K562 (cell line): Measurements from ENCODE around the gene UQCR11. TPM values are rescaled to one million over a fixed set of nuclear protein-coding genes. Genes with fewer than 3 reads are reported as not detected.

Source experiments
- BDP1 ChIP-seq: IDR thresholded peaks from 3 replicates; pipeline ENCODE4 v1.6.1; 2011; ENCODE audit not compliant: insufficient read length, insufficient read depth
- CBFB ChIP-seq: sonication (generic); formaldehyde crosslinking; IDR thresholded peaks from 2 replicates; pipeline ENCODE4 v1.4.0; 2020; ENCODE audit warnings: mild to moderate bottlenecking, missing genetic modification reagents
- DDX20 ChIP-seq: fragments of 450-650 bp; IDR thresholded peaks from 2 replicates; pipeline ENCODE4 v1.6.1; 2016; ENCODE audit warnings: missing genetic modification characterization, low read depth, mild to moderate bottlenecking, missing compliant biosample characterization, moderate library complexity
- ERF ChIP-seq: fragments of 450-650 bp; formaldehyde crosslinking; IDR thresholded peaks from 2 replicates; pipeline ENCODE4 v1.4.0; 2020; ENCODE audit warnings: mild to moderate bottlenecking, mixed read lengths
- GABPB1 ChIP-seq: sonication (generic); formaldehyde crosslinking; IDR thresholded peaks from 2 replicates; pipeline ENCODE4 v1.8.0; 2022; ENCODE audit warnings: mild to moderate bottlenecking, missing genetic modification reagents
- KDM4B ChIP-seq, 2 experiments: fragments of 450-650 bp in 1 of 2; sonication (generic) in 1 of 2; IDR thresholded peaks; 2 replicates each; pipeline ENCODE4 v1.6.1; 2016 to 2017; ENCODE audit warnings: borderline replicate concordance in 2 of 2, antibody characterized with exemption in 1 of 2, low read depth in 1 of 2, mild to moderate bottlenecking in 1 of 2
- MCM5 ChIP-seq: fragments of 450-650 bp; IDR thresholded peaks from 2 replicates; pipeline ENCODE4 v1.6.1; 2016; ENCODE audit warnings: low read depth
- NONO ChIP-seq, 2 experiments: fragments of 200-400 bp in 1 of 2; fragments of 450-650 bp in 1 of 2; formaldehyde crosslinking in 1 of 2; IDR thresholded peaks; 2 replicates each; pipeline ENCODE4 v1.6.1; 2017; ENCODE audit warnings: low read depth in 2 of 2, mild to moderate bottlenecking in 2 of 2, moderate library complexity in 2 of 2, low read length in 1 of 2
- RBFOX2 ChIP-seq: fragments of 200-400 bp; formaldehyde crosslinking; IDR thresholded peaks from 2 replicates; pipeline ENCODE4 v1.6.1; 2017; ENCODE audit warnings: low read depth, mild to moderate bottlenecking, low read length, moderate library complexity
- SIRT6 ChIP-seq: IDR thresholded peaks from one replicate; pipeline ENCODE4 v1.6.1; 2012; ENCODE audit warnings: low read depth, mild to moderate bottlenecking, control low read depth, inconsistent platforms, low read length, moderate library complexity
- SRSF1 ChIP-seq: fragments of 200-400 bp; formaldehyde crosslinking; IDR thresholded peaks from 2 replicates; pipeline ENCODE4 v1.6.1; 2017; ENCODE audit warnings: mild to moderate bottlenecking, low read depth, low read length, moderate library complexity
- STAT5A ChIP-seq: IDR thresholded peaks from 2 replicates; pipeline ENCODE4 v1.6.1; 2012; ENCODE audit warnings: low read length, inconsistent platforms, borderline replicate concordance
- TAL1 ChIP-seq: fragments of 450-650 bp; IDR thresholded peaks from 2 replicates; pipeline ENCODE4 v1.6.1; 2016; ENCODE audit warnings: mild to moderate bottlenecking
- TGIF2 ChIP-seq: sonication (generic); formaldehyde crosslinking; IDR thresholded peaks from 2 replicates; pipeline ENCODE4 v1.8.1; 2022; ENCODE audit warnings: mild to moderate bottlenecking, missing genetic modification reagents, moderate library complexity
- XRCC5 ChIP-seq: fragments of 200-400 bp; formaldehyde crosslinking; IDR thresholded peaks from 2 replicates; pipeline ENCODE4 v1.6.1; 2017; ENCODE audit warnings: low read depth, mild to moderate bottlenecking, low read length
- ZNF316 ChIP-seq: fragments of 450-650 bp; IDR thresholded peaks from 2 replicates; pipeline ENCODE4 v1.6.1; 2016
- polyA plus RNA-seq, 8 experiments: library from polyadenylated mRNA; depleted of rRNA in 4 of 8; stranded (reverse) in 5 of 8; unstranded in 3 of 8; fragments of >200 nt; fragmentation: Nextera tagmentation in 2 of 8; fragmentation: Illumina TruSeq in 1 of 8; extraction: Ambion mirVana in 2 of 8; extraction: Trizol in 1 of 8; gene quantifications; 2 replicates each; pipeline versions ENCODE4 v1.2.1 to v1.2.3, GENCODE V29; 2011 to 2014; ENCODE audit warnings: inconsistent platforms in 1 of 8, missing spikeins in 1 of 8
- total RNA-seq, 7 experiments: library from RNA; depleted of rRNA in 6 of 7; stranded (reverse); fragments of >200 nt in 6 of 7; fragmentation: Illumina TruSeq in 2 of 7; extraction: Trizol in 2 of 7; gene quantifications; 2 replicates each; pipeline versions ENCODE4 v1.2.1 to v1.2.3, GENCODE V29; 2011 to 2021; ENCODE audit warnings: low replicate concordance in 1 of 7
- TF ChIP-seq, protein P1 (sequence below), 3 experiments: fragments of 200-800 bp in 1 of 3; fragments of 250-450 bp in 1 of 3; fragments of 450-650 bp in 1 of 3; sonication (Bioruptor Pico) in 1 of 3; sonication (Bioruptor generic) in 1 of 3; formaldehyde crosslinking in 1 of 3; IDR thresholded peaks; 2 replicates each; pipeline versions ENCODE4 v1.6.1 to v1.8.0; 2016 to 2022; ENCODE audit warnings: mild to moderate bottlenecking in 2 of 3, missing genetic modification characterization in 2 of 3, missing compliant biosample characterization in 1 of 3, moderate library complexity in 1 of 3
- TF ChIP-seq, protein P2 (sequence below): sonication (generic); formaldehyde crosslinking; IDR thresholded peaks from 2 replicates; pipeline ENCODE4 v1.4.0; 2020; ENCODE audit warnings: mild to moderate bottlenecking, missing genetic modification reagents
- TF ChIP-seq, protein P3 (sequence below): fragments of 450-650 bp; IDR thresholded peaks from 2 replicates; pipeline ENCODE4 v1.7.0; 2016; ENCODE audit warnings: borderline replicate concordance

The UQCR11 gene
- total and polyA plus RNA-seq, 9 of the 15 experiments (the other 6 are each of a cell fraction or from before 2014, with no cell fraction given): 57.6 to 394 (median 259) TPM

DNA sequence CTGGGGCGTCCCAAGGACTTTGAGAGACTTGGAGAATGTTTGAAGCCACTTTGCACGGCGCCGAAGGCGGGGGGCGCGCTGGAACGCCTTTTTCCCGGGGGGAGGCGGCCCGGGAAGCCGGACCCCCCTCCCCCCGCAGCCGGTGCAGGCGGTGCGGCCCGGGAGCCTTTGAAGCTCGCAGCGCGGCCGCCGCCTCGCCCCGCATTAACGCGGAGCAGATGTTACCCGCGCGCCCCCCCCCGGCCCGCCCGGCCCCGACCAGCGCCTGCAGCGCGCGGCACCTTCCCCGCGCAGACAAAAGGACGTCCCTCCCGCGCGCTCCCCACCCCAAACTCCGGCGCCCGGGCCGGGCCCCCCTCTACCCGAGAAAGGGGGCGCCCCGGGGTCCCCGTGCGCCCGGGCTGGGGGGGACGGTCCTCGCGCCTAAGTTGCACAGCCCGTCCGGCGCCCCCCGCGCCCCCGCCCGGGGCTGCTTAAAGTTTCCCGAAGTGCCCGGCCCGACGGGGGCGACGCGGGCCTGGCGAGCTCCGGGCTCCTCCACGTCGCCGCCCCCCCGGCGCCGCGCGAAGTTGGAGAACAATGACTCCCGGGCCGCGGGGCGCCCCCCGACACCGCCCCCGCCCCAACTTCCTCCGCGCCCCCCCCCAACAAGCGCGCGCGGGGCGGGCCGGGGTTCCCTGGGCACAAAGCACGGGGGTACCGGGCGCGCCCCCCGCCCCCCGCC is 46.5 kb upstream of the UQCR11 start (continued):
- TF ChIP-seq, protein P1, sequence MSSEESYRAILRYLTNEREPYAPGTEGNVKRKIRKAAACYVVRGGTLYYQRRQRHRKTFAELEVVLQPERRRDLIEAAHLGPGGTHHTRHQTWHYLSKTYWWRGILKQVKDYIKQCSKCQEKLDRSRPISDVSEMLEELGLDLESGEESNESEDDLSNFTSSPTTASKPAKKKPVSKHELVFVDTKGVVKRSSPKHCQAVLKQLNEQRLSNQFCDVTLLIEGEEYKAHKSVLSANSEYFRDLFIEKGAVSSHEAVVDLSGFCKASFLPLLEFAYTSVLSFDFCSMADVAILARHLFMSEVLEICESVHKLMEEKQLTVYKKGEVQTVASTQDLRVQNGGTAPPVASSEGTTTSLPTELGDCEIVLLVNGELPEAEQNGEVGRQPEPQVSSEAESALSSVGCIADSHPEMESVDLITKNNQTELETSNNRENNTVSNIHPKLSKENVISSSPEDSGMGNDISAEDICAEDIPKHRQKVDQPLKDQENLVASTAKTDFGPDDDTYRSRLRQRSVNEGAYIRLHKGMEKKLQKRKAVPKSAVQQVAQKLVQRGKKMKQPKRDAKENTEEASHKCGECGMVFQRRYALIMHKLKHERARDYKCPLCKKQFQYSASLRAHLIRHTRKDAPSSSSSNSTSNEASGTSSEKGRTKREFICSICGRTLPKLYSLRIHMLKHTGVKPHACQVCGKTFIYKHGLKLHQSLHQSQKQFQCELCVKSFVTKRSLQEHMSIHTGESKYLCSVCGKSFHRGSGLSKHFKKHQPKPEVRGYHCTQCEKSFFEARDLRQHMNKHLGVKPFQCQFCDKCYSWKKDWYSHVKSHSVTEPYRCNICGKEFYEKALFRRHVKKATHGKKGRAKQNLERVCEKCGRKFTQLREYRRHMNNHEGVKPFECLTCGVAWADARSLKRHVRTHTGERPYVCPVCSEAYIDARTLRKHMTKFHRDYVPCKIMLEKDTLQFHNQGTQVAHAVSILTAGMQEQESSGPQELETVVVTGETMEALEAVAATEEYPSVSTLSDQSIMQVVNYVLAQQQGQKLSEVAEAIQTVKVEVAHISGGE (CRISPR knock-in tag; IDR thresholded peaks at IDR 0.05): no peak
- no peak for TF ChIP-seq ZNF316
- no peak for TF ChIP-seq SRSF1
- TF ChIP-seq STAT5A: no peak
- TF ChIP-seq ERF (CRISPR knock-in tag): no peak
- TF ChIP-seq RBFOX2: peak; percentile 65
- peak in 1 of 2 experiments; percentile 28; a peak in 2 of 4 replicates for TF ChIP-seq NONO (IDR thresholded peaks at IDR 0.05; ENCODE audit: low read depth in 2 of 2, low read length in 1 of 2)
- no peak for TF ChIP-seq MCM5
- TF ChIP-seq BDP1: no peak
- TF ChIP-seq DDX20 (tag): no peak
- TF ChIP-seq CBFB (CRISPR knock-in tag): no peak
- 0 out of 2 replicates have a peak, but pooled peaks have one; percentile 17 for TF ChIP-seq XRCC5
- no peak for TF ChIP-seq KDM4B (IDR thresholded peaks at IDR 0.05; ENCODE audit: borderline replicate concordance in 2 of 2, low read depth in 1 of 2)
- peak; percentile 29; the same call in 1 of the 2 replicates for TF ChIP-seq TGIF2
- no peak for TF ChIP-seq SIRT6
- TF ChIP-seq, protein P2, sequence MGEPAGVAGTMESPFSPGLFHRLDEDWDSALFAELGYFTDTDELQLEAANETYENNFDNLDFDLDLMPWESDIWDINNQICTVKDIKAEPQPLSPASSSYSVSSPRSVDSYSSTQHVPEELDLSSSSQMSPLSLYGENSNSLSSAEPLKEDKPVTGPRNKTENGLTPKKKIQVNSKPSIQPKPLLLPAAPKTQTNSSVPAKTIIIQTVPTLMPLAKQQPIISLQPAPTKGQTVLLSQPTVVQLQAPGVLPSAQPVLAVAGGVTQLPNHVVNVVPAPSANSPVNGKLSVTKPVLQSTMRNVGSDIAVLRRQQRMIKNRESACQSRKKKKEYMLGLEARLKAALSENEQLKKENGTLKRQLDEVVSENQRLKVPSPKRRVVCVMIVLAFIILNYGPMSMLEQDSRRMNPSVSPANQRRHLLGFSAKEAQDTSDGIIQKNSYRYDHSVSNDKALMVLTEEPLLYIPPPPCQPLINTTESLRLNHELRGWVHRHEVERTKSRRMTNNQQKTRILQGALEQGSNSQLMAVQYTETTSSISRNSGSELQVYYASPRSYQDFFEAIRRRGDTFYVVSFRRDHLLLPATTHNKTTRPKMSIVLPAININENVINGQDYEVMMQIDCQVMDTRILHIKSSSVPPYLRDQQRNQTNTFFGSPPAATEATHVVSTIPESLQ: no peak
- TF ChIP-seq TAL1: no peak
- TF ChIP-seq, protein P3, sequence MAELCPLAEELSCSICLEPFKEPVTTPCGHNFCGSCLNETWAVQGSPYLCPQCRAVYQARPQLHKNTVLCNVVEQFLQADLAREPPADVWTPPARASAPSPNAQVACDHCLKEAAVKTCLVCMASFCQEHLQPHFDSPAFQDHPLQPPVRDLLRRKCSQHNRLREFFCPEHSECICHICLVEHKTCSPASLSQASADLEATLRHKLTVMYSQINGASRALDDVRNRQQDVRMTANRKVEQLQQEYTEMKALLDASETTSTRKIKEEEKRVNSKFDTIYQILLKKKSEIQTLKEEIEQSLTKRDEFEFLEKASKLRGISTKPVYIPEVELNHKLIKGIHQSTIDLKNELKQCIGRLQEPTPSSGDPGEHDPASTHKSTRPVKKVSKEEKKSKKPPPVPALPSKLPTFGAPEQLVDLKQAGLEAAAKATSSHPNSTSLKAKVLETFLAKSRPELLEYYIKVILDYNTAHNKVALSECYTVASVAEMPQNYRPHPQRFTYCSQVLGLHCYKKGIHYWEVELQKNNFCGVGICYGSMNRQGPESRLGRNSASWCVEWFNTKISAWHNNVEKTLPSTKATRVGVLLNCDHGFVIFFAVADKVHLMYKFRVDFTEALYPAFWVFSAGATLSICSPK: no peak
- TF ChIP-seq GABPB1 (CRISPR knock-in tag): no peak
